Esophagus muscularis mucosa (tissue), 4 donors: ENCODE measurements around the gene ID3.

ENCODE experiments used
- CTCF ChIP-seq, 3 experiments: fragments of 200-600 bp in 2 of 3; fragments of 450-650 bp in 1 of 3; sonication (generic) in 2 of 3; IDR thresholded peaks; one replicate each; pipeline ENCODE4 v1.5.1; 2017 to 2019; ENCODE audit warnings: antibody characterized with exemption in 3 of 3, mild to moderate bottlenecking in 2 of 3, moderate library complexity in 1 of 3
- EP300 ChIP-seq: sonication (generic); formaldehyde crosslinking; IDR thresholded peaks from one replicate; pipeline ENCODE4 v1.6.1; 2017; ENCODE audit warnings: antibody characterized with exemption
- POLR2A ChIP-seq: fragments of 450-650 bp; IDR thresholded peaks from one replicate; pipeline ENCODE4 v1.6.1; 2017; ENCODE audit warnings: antibody characterized with exemption, moderate library complexity, mild to moderate bottlenecking, low read depth

GRCh38 chr1:23522244-23522982 is 36.9 kb downstream of the ID3 start:
- TF ChIP-seq EP300 (no peak), POLR2A (no peak), CTCF (IDR thresholded peaks at IDR 0.05) (no peak)
